PC-3 (cell line): ENCODE data around the gene DPEP2. TPM values are rescaled to one million over a fixed set of nuclear protein-coding genes. Genes with fewer than 3 reads are reported as not detected.

Experiments used
- ATAC-seq: fragments of 200-7000 bp; cut with Tn5 transposase; 2 replicates; pipeline ENCODE4 v1.9.1; 2020; ENCODE audit warnings: mild to moderate bottlenecking, moderate library complexity
- BruUV-seq: library from RNA; stranded (reverse); fragments of 400-500 nt; replicated peaks from 2 replicates; lab custom pipeline; 2021; lab: Mats Ljungman, UMichigan
- CTCF ChIA-PET: fragments of 300-600 bp; sonication (Branson Sonifier 250); formaldehyde crosslinking; loops from one replicate; lab custom pipeline; 2022; ENCODE audit warnings: antibody characterized with exemption; lab: Charles Lee
- POLR2A ChIA-PET: fragments of 300-600 bp; sonication (Branson Sonifier 250); formaldehyde crosslinking; loops from one replicate; lab custom pipeline; 2022; ENCODE audit warnings: antibody characterized with exemption; ENCODE audit not compliant: unreplicated experiment; lab: Charles Lee
- DNase-seq: peaks from one replicate; pipeline ENCODE4 v3.0.0-alpha.2; 2015
- H2AFZ ChIP-seq: fragments of 300-600 bp; sonication (generic); 2 replicates; pipeline ENCODE4 v1.6.0; 2016; ENCODE audit warnings: antibody characterized with exemption, low read length
- H3F3A ChIP-seq: fragments of 300-600 bp; sonication (generic); one replicate; pipeline ENCODE4 v1.6.0; 2017; ENCODE audit warnings: antibody characterized with exemption, low read length, control low read depth, mild to moderate bottlenecking; ENCODE audit not compliant: unreplicated experiment
- H3K27ac ChIP-seq: fragments of 300-600 bp; sonication (generic); 2 replicates; pipeline ENCODE4 v1.5.1; 2016; ENCODE audit warnings: mild to moderate bottlenecking, low read length
- H3K27me3 ChIP-seq: fragments of 300-600 bp; sonication (generic); 2 replicates; pipeline ENCODE4 v1.6.1; 2016; ENCODE audit warnings: low read length, mixed read lengths
- H3K36me3 ChIP-seq: fragments of 300-600 bp; sonication (generic); 2 replicates; pipeline ENCODE4 v1.6.1; 2016; ENCODE audit warnings: low read depth, mixed run types, low read length, mixed read lengths
- H3K4me1 ChIP-seq: fragments of 300-600 bp; sonication (generic); 2 replicates; pipeline ENCODE4 v1.5.1; 2016; ENCODE audit warnings: low read length; ENCODE audit not compliant: insufficient read depth
- H3K4me2 ChIP-seq: fragments of 300-600 bp; sonication (generic); 2 replicates; pipeline ENCODE4 v1.6.0; 2016; ENCODE audit warnings: low read length
- H3K4me3 ChIP-seq: fragments of 300-600 bp; sonication (generic); 2 replicates; pipeline ENCODE4 v1.5.1; 2016; ENCODE audit warnings: mild to moderate bottlenecking, low read length, mixed read lengths
- H3K79me2 ChIP-seq: fragments of 300-600 bp; sonication (generic); 2 replicates; pipeline ENCODE4 v1.6.1; 2017; ENCODE audit warnings: low read length, mixed read lengths
- H3K9ac ChIP-seq: fragments of 300-600 bp; sonication (generic); 2 replicates; pipeline ENCODE4 v1.6.0; 2016; ENCODE audit warnings: mild to moderate bottlenecking, low read length
- H3K9me2 ChIP-seq: fragments of 300-600 bp; sonication (generic); replicated peaks from 2 replicates; pipeline ENCODE4 v1.6.1; 2016; ENCODE audit warnings: mixed run types, low read length, mixed read lengths
- H3K9me3 ChIP-seq: fragments of 300-600 bp; sonication (generic); 2 replicates; pipeline ENCODE4 v1.6.1; 2016; ENCODE audit warnings: low read length, mixed read lengths
- H4K20me1 ChIP-seq: fragments of 300-600 bp; sonication (generic); 2 replicates; pipeline ENCODE4 v1.6.1; 2016; ENCODE audit warnings: low read length, mixed read lengths
- EZH2 ChIP-seq: fragments of 300-600 bp; sonication (generic); IDR thresholded peaks from one replicate; pipeline ENCODE4 v1.6.1; 2017; ENCODE audit warnings: antibody characterized with exemption, mild to moderate bottlenecking, low read length; ENCODE audit not compliant: unreplicated experiment
- EZH2phosphoT487 ChIP-seq: fragments of 300-600 bp; sonication (generic); IDR thresholded peaks from 2 replicates; pipeline ENCODE4 v1.6.1; 2018; ENCODE audit warnings: mild to moderate bottlenecking, antibody characterized with exemption, low read length, borderline replicate concordance
- intact Hi-C: fragments of 100-400 bp; cut with micrococcal nuclease; formaldehyde crosslinking; loops from 2 replicates; pipeline ENCODE4 v1.9.0; 2023
- total RNA-seq: library from RNA; depleted of rRNA; stranded (reverse); fragments of >200 nt; gene quantifications from 2 replicates; pipeline ENCODE4 v1.2.3, GENCODE V29; 2014
- TF ChIP-seq, protein P1 (sequence below): fragments of 300-600 bp; sonication (generic); conservative IDR thresholded peaks from 2 replicates; pipeline ENCODE4 v1.5.1; 2017; ENCODE audit warnings: antibody characterized with exemption, low read depth, mild to moderate bottlenecking, low read length

The DPEP2 gene
- total RNA-seq, 1 experiment from 2014 or later: not detected

- no peaks in the 10 kb centered on the region for H3K27me3 ChIP-seq
- peak; percentile 27 for DNase-seq
- no peaks in the 10 kb centered on the region for H3K36me3 ChIP-seq
- 0 out of 2 replicates have a peak, but pooled peaks cover 2% of the 10 kb centered on the region for H3K4me1 ChIP-seq
- no peak overlapping the region for H3K4me3 ChIP-seq
- no peak overlapping the region for H2AFZ ChIP-seq
- BruUV-seq: no TSS peak
- no peaks in the 10 kb centered on the region for H3F3A ChIP-seq
- no peaks in the 10 kb centered on the region for H3K9me3 ChIP-seq
- H4K20me1 ChIP-seq: no peaks in the 10 kb centered on the region
- no peak overlapping the region for H3K27ac ChIP-seq
- peaks cover 4% of the 10 kb centered on the region for H3K79me2 ChIP-seq
- intact Hi-C loops: no loop called here
- ATAC-seq: peak; percentile 69
- H3K9me2 ChIP-seq: no peaks in the 10 kb centered on the region
- POLR2A ChIA-PET: no interaction called here
- CTCF ChIA-PET: no interaction called here
- H3K4me2 ChIP-seq: no peak overlapping the region
- no peak overlapping the region for H3K9ac ChIP-seq
- TF ChIP-seq, protein P1, sequence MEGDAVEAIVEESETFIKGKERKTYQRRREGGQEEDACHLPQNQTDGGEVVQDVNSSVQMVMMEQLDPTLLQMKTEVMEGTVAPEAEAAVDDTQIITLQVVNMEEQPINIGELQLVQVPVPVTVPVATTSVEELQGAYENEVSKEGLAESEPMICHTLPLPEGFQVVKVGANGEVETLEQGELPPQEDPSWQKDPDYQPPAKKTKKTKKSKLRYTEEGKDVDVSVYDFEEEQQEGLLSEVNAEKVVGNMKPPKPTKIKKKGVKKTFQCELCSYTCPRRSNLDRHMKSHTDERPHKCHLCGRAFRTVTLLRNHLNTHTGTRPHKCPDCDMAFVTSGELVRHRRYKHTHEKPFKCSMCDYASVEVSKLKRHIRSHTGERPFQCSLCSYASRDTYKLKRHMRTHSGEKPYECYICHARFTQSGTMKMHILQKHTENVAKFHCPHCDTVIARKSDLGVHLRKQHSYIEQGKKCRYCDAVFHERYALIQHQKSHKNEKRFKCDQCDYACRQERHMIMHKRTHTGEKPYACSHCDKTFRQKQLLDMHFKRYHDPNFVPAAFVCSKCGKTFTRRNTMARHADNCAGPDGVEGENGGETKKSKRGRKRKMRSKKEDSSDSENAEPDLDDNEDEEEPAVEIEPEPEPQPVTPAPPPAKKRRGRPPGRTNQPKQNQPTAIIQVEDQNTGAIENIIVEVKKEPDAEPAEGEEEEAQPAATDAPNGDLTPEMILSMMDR: peak; percentile 65
- no peak for TF ChIP-seq EZH2phosphoT487
Measured at GRCh38 chr16:67942200-67942509, 57.1 kb downstream of the DPEP2 start.

GRCh38 chr16:67941469-67942199 is 57.6 kb downstream of the DPEP2 start:
- H3K4me2 ChIP-seq: no peak overlapping the region
- H3K9ac ChIP-seq: no peak overlapping the region
- no peaks in the 10 kb centered on the region for H3K9me3 ChIP-seq
- no peaks in the 10 kb centered on the region for H4K20me1 ChIP-seq
- no peak overlapping the region for H3K4me3 ChIP-seq
- ChIA-PET POLR2A (no interaction called here), CTCF (no interaction called here)
- TF ChIP-seq EZH2: no peak
- TF ChIP-seq, protein P1: no peak
- no TSS peak for BruUV-seq
- peak; percentile 6; the same call in 1 of the 2 replicates for ATAC-seq
- H3K79me2 ChIP-seq: peaks cover 10% of the 10 kb centered on the region
- H3K27me3 ChIP-seq: no peaks in the 10 kb centered on the region
- H2AFZ ChIP-seq: no peak overlapping the region
- DNase-seq: no peak
- no peak overlapping the region for H3K27ac ChIP-seq
- H3K36me3 ChIP-seq: no peaks in the 10 kb centered on the region
- intact Hi-C loops: no loop called here
- H3K9me2 ChIP-seq: no peaks in the 10 kb centered on the region
- H3F3A ChIP-seq: no peaks in the 10 kb centered on the region
- 0 out of 2 replicates have a peak, but pooled peaks cover 5% of the 10 kb centered on the region for H3K4me1 ChIP-seq

DNA sequence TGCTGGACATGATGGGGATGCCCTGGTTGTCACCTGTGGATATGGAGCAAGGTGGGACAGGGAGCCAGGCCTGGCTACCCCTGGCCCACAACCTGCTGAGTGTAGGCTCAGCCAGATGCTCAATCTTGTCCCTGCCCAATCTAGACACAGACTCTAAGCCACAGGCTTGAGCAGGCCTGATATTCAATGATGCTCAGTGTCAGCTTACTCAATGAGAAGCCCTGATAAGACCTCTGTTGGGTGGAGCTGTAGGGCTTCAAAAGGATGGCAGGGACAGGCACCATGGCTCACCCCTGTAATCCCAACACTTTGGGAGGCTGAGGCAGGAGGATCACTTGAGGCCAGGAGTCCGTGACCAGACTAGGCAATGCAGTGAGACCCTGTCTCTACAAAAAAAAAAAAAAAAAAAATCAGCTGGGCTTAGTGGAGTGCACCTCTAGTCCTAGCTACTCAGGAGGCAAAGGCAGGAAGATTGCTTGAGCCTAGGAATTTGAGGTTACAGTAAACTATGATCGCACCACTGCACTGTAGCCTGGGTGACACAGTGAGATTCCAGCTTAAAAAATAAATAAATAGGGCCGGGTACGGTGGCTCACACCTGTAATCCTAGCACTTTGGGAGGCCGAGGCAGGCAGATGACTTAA is 58.7 kb downstream of the DPEP2 start:
- POLR2A ChIA-PET: no interaction called here
- Histone ChIP-seq H3K4me1 (0 out of 2 replicates have a peak, but pooled peaks cover 5% of the 10 kb centered on the region), H3K9me2 (no peaks in the 10 kb centered on the region), H3K79me2 (peaks cover 19% of the 10 kb centered on the region), H3K27me3 (no peaks in the 10 kb centered on the region), H3K36me3 (no peaks in the 10 kb centered on the region), H3K9ac (no peak overlapping the region), H3K27ac (no peak overlapping the region), H4K20me1 (no peaks in the 10 kb centered on the region), H2AFZ (no peak overlapping the region), H3F3A (no peaks in the 10 kb centered on the region), H3K4me3 (no peak overlapping the region), H3K4me2 (no peak overlapping the region), H3K9me3 (no peaks in the 10 kb centered on the region)
- no peak for DNase-seq
- BruUV-seq: no TSS peak
- CTCF ChIA-PET: no interaction called here
- TF ChIP-seq, protein P1: no peak
- TF ChIP-seq EZH2 (no peak), EZH2phosphoT487 (no peak)
- intact Hi-C loops: no loop called here
- no peak for ATAC-seq
